CD8-positive, alpha-beta memory T cell (primary cell): ENCODE data around the gene OSMR. TPM values are rescaled to one million over a fixed set of nuclear protein-coding genes. Genes with fewer than 3 reads are reported as not detected.

Experiments used
- CTCF ChIA-PET: fragments of 350-600 bp; sonication (Branson Sonifier 250); formaldehyde crosslinking; loops from one replicate; lab custom pipeline; 2021; ENCODE audit warnings: antibody characterized with exemption; lab: Charles Lee
- POLR2A ChIA-PET: fragments of 350-600 bp; sonication (Branson Sonifier 250); formaldehyde crosslinking; loops from one replicate; lab custom pipeline; 2021; ENCODE audit warnings: antibody characterized with exemption; lab: Charles Lee
- DNase-seq, 5 donors: peaks; one replicate each; pipeline versions ENCODE4 v3.0.0 to v3.0.0-alpha.2; 2020 to 2022; ENCODE audit warnings: mixed read lengths in 1 of 5
- H3K27ac ChIP-seq: one replicate; pipeline ENCODE4 v1.7.0; 2013; ENCODE audit warnings: low read depth, mild to moderate bottlenecking, low read length, moderate library complexity
- H3K27me3 ChIP-seq: 2 replicates; pipeline ENCODE4 v1.7.0; 2013; ENCODE audit warnings: low read length, mild to moderate bottlenecking; ENCODE audit not compliant: insufficient read depth, poor library complexity, severe bottlenecking
- H3K36me3 ChIP-seq: 2 replicates; pipeline ENCODE4 v1.7.0; 2013; ENCODE audit warnings: mild to moderate bottlenecking, low read length, moderate library complexity; ENCODE audit not compliant: insufficient read depth
- H3K4me1 ChIP-seq: 2 replicates; pipeline ENCODE4 v1.7.0; 2013; ENCODE audit warnings: mild to moderate bottlenecking, low read length, moderate library complexity; ENCODE audit not compliant: insufficient read depth
- H3K4me3 ChIP-seq: 2 replicates; pipeline ENCODE4 v1.7.0; 2013; ENCODE audit warnings: mild to moderate bottlenecking, low read length
- H3K9me3 ChIP-seq: 2 replicates; pipeline ENCODE4 v1.7.0; 2013; ENCODE audit warnings: mild to moderate bottlenecking, low read length
- H3K27ac Mint-ChIP-seq, 8 donors: one replicate each; pipeline ENCODE4 v1.8.0; 2020 to 2021; ENCODE audit warnings: mixed read lengths in 8 of 8, mild to moderate bottlenecking in 6 of 8, inconsistent platforms in 3 of 8, moderate library complexity in 3 of 8
- H3K27me3 Mint-ChIP-seq, 2 donors: one replicate each; pipeline ENCODE4 v1.8.0; 2020 to 2021; ENCODE audit warnings: mixed read lengths in 2 of 2, mild to moderate bottlenecking in 1 of 2, moderate library complexity in 1 of 2
- H3K36me3 Mint-ChIP-seq, 3 donors: one replicate each; pipeline ENCODE4 v1.8.0; 2020 to 2021; ENCODE audit warnings: mixed read lengths in 3 of 3, inconsistent platforms in 1 of 3, mild to moderate bottlenecking in 1 of 3
- H3K4me1 Mint-ChIP-seq, 3 donors: one replicate each; pipeline ENCODE4 v1.8.0; 2020 to 2021; ENCODE audit warnings: mixed read lengths in 3 of 3, inconsistent platforms in 1 of 3, mild to moderate bottlenecking in 1 of 3
- H3K4me3 Mint-ChIP-seq, 7 donors: one replicate each; pipeline ENCODE4 v1.8.0; 2020 to 2021; ENCODE audit warnings: mixed read lengths in 7 of 7, mild to moderate bottlenecking in 6 of 7, moderate library complexity in 4 of 7, inconsistent platforms in 2 of 7
- H3K9me3 Mint-ChIP-seq, 5 donors: one replicate each; pipeline ENCODE4 v1.8.0; 2020 to 2022; ENCODE audit warnings: mixed read lengths in 5 of 5, mild to moderate bottlenecking in 3 of 5, moderate library complexity in 2 of 5, inconsistent platforms in 1 of 5
- polyA plus RNA-seq: library from polyadenylated mRNA; unstranded; fragments of 300-500 nt; fragmentation: Illumina TruSeq; gene quantifications from one replicate; pipeline ENCODE4 v1.2.3, GENCODE V29; 2021
- total RNA-seq, 2 experiments: library from RNA; stranded (reverse); gene quantifications; one replicate each; pipeline ENCODE4 v1.2.3, GENCODE V29; 2021

The OSMR gene
- not detected for total RNA-seq
- not detected for polyA plus RNA-seq

- DNase-seq: no peak
- H3K27ac Mint-ChIP-seq: no peak within 1 kb of the TSS
Observed at GRCh38 chr5:38845526-38846378, at the start of gene OSMR. Gene OSMR (plus strand): TSS chr5:38846012. CDS start chr5:38869045, 23,033 bp downstream.

GRCh38 chr5:38796742-38797108, 49.1 kb upstream of the OSMR start:
- DNase-seq: no peak
- Histone ChIP-seq H3K27me3 (no peaks in the 10 kb centered on the region), H3K9me3 (no peaks in the 10 kb centered on the region), H3K36me3 (no peaks in the 10 kb centered on the region), H3K27ac (no peak overlapping the region), H3K4me1 (no peaks in the 10 kb centered on the region), H3K4me3 (no peak overlapping the region)
- ChIA-PET POLR2A (no interaction called here), CTCF (no interaction called here)
- H3K27me3 Mint-ChIP-seq: peaks cover 0 to 22% of the 10 kb centered on the region in 2 donors
- no peaks in the 10 kb centered on the region for H3K9me3 Mint-ChIP-seq
- no peaks in the 10 kb centered on the region for H3K4me1 Mint-ChIP-seq
- no peak overlapping the region for H3K4me3 Mint-ChIP-seq
- H3K27ac Mint-ChIP-seq: no peak overlapping the region
- H3K36me3 Mint-ChIP-seq: no peaks in the 10 kb centered on the region

More at GRCh38 chr5:38845526-38846378, at the start of gene OSMR:
- Mint-ChIP-seq H3K9me3 (peaks cover 0 to 5% (median 0%) of the 10 kb centered on the region in 5 donors), H3K4me1 (peaks cover 3 to 13% (median 8%) of the 10 kb centered on the region in 3 donors), H3K27me3 (peaks cover 29 to 75% of the 10 kb centered on the region in 2 donors), H3K36me3 (no peaks in the 10 kb centered on the region), H3K4me3 (peak within 1 kb of the TSS in 6 of 7 donors; percentile 45 to 73 (median 61))
- Histone ChIP-seq H3K27ac (no peak within 1 kb of the TSS), H3K27me3 (peaks cover 11% of the 10 kb centered on the region), H3K4me1 (no peaks in the 10 kb centered on the region), H3K4me3 (no peak within 1 kb of the TSS), H3K9me3 (no peaks in the 10 kb centered on the region), H3K36me3 (no peaks in the 10 kb centered on the region)
- ChIA-PET CTCF (no interaction called here), POLR2A (no interaction called here)

- Mint-ChIP-seq H3K4me1 (no peaks in the 10 kb centered on the region), H3K27ac (no peak overlapping the region), H3K9me3 (no peaks in the 10 kb centered on the region), H3K36me3 (no peaks in the 10 kb centered on the region), H3K27me3 (peaks cover 2 to 16% of the 10 kb centered on the region in 2 donors), H3K4me3 (no peak overlapping the region)
- CTCF ChIA-PET: interaction anchor here (0.8 kb wide), 1 partner anchor 19 kb away, joined by 4 read pairs; no protein-coding TSS in a partner anchor
- POLR2A ChIA-PET: no interaction called here
- Histone ChIP-seq H3K36me3 (no peaks in the 10 kb centered on the region), H3K4me3 (no peak overlapping the region), H3K9me3 (no peaks in the 10 kb centered on the region), H3K27me3 (no peaks in the 10 kb centered on the region), H3K4me1 (no peaks in the 10 kb centered on the region), H3K27ac (no peak overlapping the region)
- no peak for DNase-seq
Observed at GRCh38 chr5:38797838-38798237, 48.0 kb upstream of the OSMR start.

GRCh38 chr5:38799556-38800377, 46.0 kb upstream of the OSMR start:
- no peaks in the 10 kb centered on the region for H3K27me3 ChIP-seq
- Mint-ChIP-seq H3K27ac (no peak overlapping the region), H3K4me1 (no peaks in the 10 kb centered on the region), H3K9me3 (no peaks in the 10 kb centered on the region), H3K36me3 (no peaks in the 10 kb centered on the region), H3K27me3 (peaks cover 2 to 6% of the 10 kb centered on the region in 2 donors), H3K4me3 (no peak overlapping the region)
- H3K27ac ChIP-seq: no peak overlapping the region
- no peaks in the 10 kb centered on the region for H3K4me1 ChIP-seq
- ChIA-PET POLR2A (no interaction called here), CTCF (no interaction called here)
- H3K9me3 ChIP-seq: no peaks in the 10 kb centered on the region
- H3K36me3 ChIP-seq: no peaks in the 10 kb centered on the region
- no peak for DNase-seq
- H3K4me3 ChIP-seq: no peak overlapping the region

- Mint-ChIP-seq H3K27ac (no peak overlapping the region), H3K27me3 (peaks cover 4 to 5% of the 10 kb centered on the region in 2 donors), H3K36me3 (no peaks in the 10 kb centered on the region), H3K4me3 (no peak overlapping the region), H3K9me3 (no peaks in the 10 kb centered on the region), H3K4me1 (no peaks in the 10 kb centered on the region)
- Histone ChIP-seq H3K9me3 (no peaks in the 10 kb centered on the region), H3K36me3 (no peaks in the 10 kb centered on the region), H3K4me1 (no peaks in the 10 kb centered on the region), H3K27ac (no peak overlapping the region), H3K27me3 (no peaks in the 10 kb centered on the region), H3K4me3 (no peak overlapping the region)
- DNase-seq: no peak
- ChIA-PET POLR2A (no interaction called here), CTCF (no interaction called here)
Observed at GRCh38 chr5:38800515-38800914, 45.3 kb upstream of the OSMR start.

GRCh38 chr5:38802125-38802524, 43.7 kb upstream of the OSMR start:
- POLR2A ChIA-PET: no interaction called here

GRCh38 chr5:38803246-38803645, 42.6 kb upstream of the OSMR start:
- Mint-ChIP-seq H3K27ac (no peak overlapping the region), H3K9me3 (peaks cover 0 to 2% (median 0%) of the 10 kb centered on the region in 5 donors), H3K27me3 (peaks cover 4 to 9% of the 10 kb centered on the region in 2 donors), H3K4me1 (no peaks in the 10 kb centered on the region), H3K36me3 (no peaks in the 10 kb centered on the region), H3K4me3 (no peak overlapping the region)
- Histone ChIP-seq H3K9me3 (no peaks in the 10 kb centered on the region), H3K4me3 (no peak overlapping the region), H3K27ac (no peak overlapping the region), H3K36me3 (no peaks in the 10 kb centered on the region), H3K4me1 (no peaks in the 10 kb centered on the region), H3K27me3 (no peaks in the 10 kb centered on the region)
- ChIA-PET POLR2A (no interaction called here), CTCF (no interaction called here)
- no peak for DNase-seq

More at GRCh38 chr5:38802125-38802524, 43.7 kb upstream of the OSMR start:
- Mint-ChIP-seq H3K27me3 (peaks cover 4 to 5% of the 10 kb centered on the region in 2 donors), H3K4me3 (no peak overlapping the region), H3K27ac (no peak overlapping the region), H3K36me3 (no peaks in the 10 kb centered on the region), H3K4me1 (no peaks in the 10 kb centered on the region), H3K9me3 (peaks cover 0 to under 1% (median 0%) of the 10 kb centered on the region in 5 donors)
- Histone ChIP-seq H3K4me1 (no peaks in the 10 kb centered on the region), H3K27ac (no peak overlapping the region), H3K4me3 (no peak overlapping the region), H3K9me3 (no peaks in the 10 kb centered on the region), H3K27me3 (no peaks in the 10 kb centered on the region), H3K36me3 (no peaks in the 10 kb centered on the region)
- CTCF ChIA-PET: no interaction called here
- DNase-seq: no peak

- no peaks in the 10 kb centered on the region for H3K36me3 Mint-ChIP-seq
- no peak overlapping the region for H3K4me3 Mint-ChIP-seq
- DNase-seq: no peak
- H3K27me3 Mint-ChIP-seq: peaks cover 13 to 28% of the 10 kb centered on the region in 2 donors
- H3K9me3 Mint-ChIP-seq: peaks cover 0 to 2% (median 0%) of the 10 kb centered on the region in 5 donors
- no peak overlapping the region for H3K4me3 ChIP-seq
- ChIA-PET POLR2A (no interaction called here), CTCF (no interaction called here)
- H3K9me3 ChIP-seq: no peaks in the 10 kb centered on the region
- no peak overlapping the region for H3K27ac Mint-ChIP-seq
- H3K27me3 ChIP-seq: no peaks in the 10 kb centered on the region
- no peaks in the 10 kb centered on the region for H3K4me1 Mint-ChIP-seq
- H3K4me1 ChIP-seq: no peaks in the 10 kb centered on the region
- H3K36me3 ChIP-seq: no peaks in the 10 kb centered on the region
- H3K27ac ChIP-seq: no peak overlapping the region
Observed at GRCh38 chr5:38806775-38807258, 39.0 kb upstream of the OSMR start.
